HepG2 (cell line): ENCODE data around the gene CHRNG. TPM values are rescaled to one million over a fixed set of nuclear protein-coding genes. Genes with fewer than 3 reads are reported as not detected.

Source experiments
- ATAC-seq: fragments of 200-7000 bp; cut with Tn5 transposase; 3 replicates; pipeline ENCODE4 v1.9.1; 2020; ENCODE audit warnings: mild to moderate bottlenecking, moderate library complexity
- BruUV-seq: library from RNA; stranded (reverse); fragments of 400-500 nt; replicated peaks from 2 replicates; lab custom pipeline; 2021; lab: Mats Ljungman, UMichigan
- CTCF ChIA-PET: fragments of 300-600 bp; formaldehyde crosslinking; extraction: SDS; loops from one replicate; lab custom pipeline; 2021; ENCODE audit warnings: low total read pairs, inconsistent platforms, low intra/inter-chr PET ratio; lab: Yijun Ruan, JAX
- POLR2A ChIA-PET: fragments of 350-600 bp; sonication (Branson Sonifier 250); formaldehyde crosslinking; loops from one replicate; lab custom pipeline; 2020; ENCODE audit warnings: antibody characterized with exemption, inconsistent platforms; lab: Yijun Ruan, JAX
- DNase-seq: peaks from one replicate; pipeline ENCODE4 v3.0.0-alpha.2; 2015; ENCODE audit warnings: low spot score
- FAIRE-seq: peaks from 3 replicates; lab custom pipeline; 2011; peaks lifted over from hg19 to GRCh38; lab: Jason Lieb, UNC
- H2AFZ ChIP-seq: one replicate; pipeline ENCODE4 v1.6.1; 2011; ENCODE audit warnings: low read length, inconsistent platforms
- H3K27ac ChIP-seq: fragments of 300-600 bp; 3 replicates; pipeline ENCODE4 v1.8.0; 2011; ENCODE audit warnings: mixed run types, mild to moderate bottlenecking, mixed read lengths, low read length, inconsistent platforms; ENCODE audit not compliant: insufficient read depth; ENCODE audit errors: extremely low read length
- H3K27me3 ChIP-seq, 2 experiments: fragments of 200-600 bp in 1 of 2; 2 replicates in 1 of 2; 3 replicates in 1 of 2; pipeline versions ENCODE4 v1.6.0 to v1.8.0; 2011; ENCODE audit warnings: low read length in 2 of 2, mild to moderate bottlenecking in 2 of 2, moderate library complexity in 2 of 2, inconsistent platforms in 1 of 2; ENCODE audit not compliant: insufficient read depth in 2 of 2, control insufficient read depth in 1 of 2
- H3K36me3 ChIP-seq, 2 experiments: fragments of 200-600 bp in 1 of 2; replicated peaks in 1 of 2; 2 replicates in 1 of 2; 3 replicates in 1 of 2; pipeline versions ENCODE4 v1.5.1 to v1.8.0; 2011; ENCODE audit warnings: low read length in 2 of 2, inconsistent platforms in 1 of 2; ENCODE audit not compliant: insufficient read depth in 2 of 2, control insufficient read depth in 1 of 2
- H3K4me1 ChIP-seq: 2 replicates; pipeline ENCODE4 v1.5.1; 2012; ENCODE audit warnings: low read length, inconsistent platforms; ENCODE audit not compliant: insufficient read depth
- H3K4me2 ChIP-seq: 2 replicates; pipeline ENCODE4 v1.6.0; 2011; ENCODE audit warnings: low read depth, low read length, inconsistent platforms
- H3K4me3 ChIP-seq, 3 experiments: fragments of 200-600 bp in 1 of 3; sonication (generic), shearing (Covaris generic) in 1 of 3; replicated peaks in 1 of 3; 2 replicates each; pipeline ENCODE4 v1.5.1; 2011 to 2016; ENCODE audit warnings: low read length in 3 of 3, inconsistent platforms in 2 of 3, low read depth in 2 of 3, mild to moderate bottlenecking in 2 of 3, control low read depth in 1 of 3, mixed read lengths in 1 of 3; ENCODE audit not compliant: insufficient read depth in 1 of 3
- H3K79me2 ChIP-seq: one replicate; pipeline ENCODE4 v1.6.1; 2011; ENCODE audit warnings: low read length, inconsistent platforms; ENCODE audit not compliant: insufficient read depth
- H3K9ac ChIP-seq: 2 replicates; pipeline ENCODE4 v1.6.0; 2011; ENCODE audit warnings: mild to moderate bottlenecking, low read depth, low read length, inconsistent platforms; ENCODE audit not compliant: insufficient read depth
- H3K9me3 ChIP-seq: 2 replicates; pipeline ENCODE4 v1.5.1; 2012; ENCODE audit warnings: mild to moderate bottlenecking, low read length
- H4K20me1 ChIP-seq: 2 replicates; pipeline ENCODE4 v1.6.0; 2011; ENCODE audit warnings: inconsistent platforms, mild to moderate bottlenecking, low read length, moderate library complexity; ENCODE audit not compliant: insufficient read depth
- TCF12 ChIP-seq, 2 experiments: fragments of 450-650 bp in 1 of 2; sonication (generic) in 1 of 2; formaldehyde crosslinking in 1 of 2; IDR thresholded peaks; 2 replicates each; pipeline versions ENCODE4 v1.6.1 to v1.8.0; 2017 to 2022; ENCODE audit warnings: antibody characterized with exemption in 1 of 2, mild to moderate bottlenecking in 1 of 2, missing genetic modification reagents in 1 of 2, moderate library complexity in 1 of 2
- ZNF574 ChIP-seq: sonication (generic); formaldehyde crosslinking; IDR thresholded peaks from 2 replicates; pipeline ENCODE4 v1.4.0; 2020; ENCODE audit warnings: missing genetic modification reagents
- ZNF839 ChIP-seq: sonication (generic); formaldehyde crosslinking; IDR thresholded peaks from 2 replicates; pipeline ENCODE4 v1.4.0; 2020; ENCODE audit warnings: missing genetic modification reagents, mild to moderate bottlenecking, borderline replicate concordance
- ZNF850 ChIP-seq: sonication (generic); formaldehyde crosslinking; conservative IDR thresholded peaks from 2 replicates; pipeline ENCODE4 v1.9.0; 2021; ENCODE audit warnings: mild to moderate bottlenecking, missing genetic modification reagents
- WGBS: methylation state at CpG from one replicate; pipeline ENCODE4 v1.1.6; 2017; ENCODE audit warnings: low lambda C conversion rate; 5-methylcytosine and 5-hydroxymethylcytosine counted together
- in situ Hi-C: cut with HindIII; loops from 2 replicates; pipeline ENCODE4 v1.10.0; 2017; ENCODE audit warnings: low pct_unique_long_range_greater_than_20kb; ENCODE audit not compliant: extremely low pct_ligation_motif_present
- intact Hi-C: fragments of 100-400 bp; cut with micrococcal nuclease; formaldehyde crosslinking; loops from one replicate; pipeline ENCODE4 v1.10.0; 2022; ENCODE audit not compliant: unreplicated experiment
- polyA plus RNA-seq, 8 experiments: library from polyadenylated mRNA; depleted of rRNA in 3 of 8; stranded (reverse) in 7 of 8; unstranded in 1 of 8; fragments of >200 nt; fragmentation: Illumina TruSeq in 4 of 8; extraction: Trizol in 4 of 8; gene quantifications; 2 replicates each; pipeline versions ENCODE4 v1.2.1 to v1.2.3, GENCODE V29; 2011 to 2016; ENCODE audit warnings: low read depth in 4 of 8, missing spikeins in 1 of 8, mixed read lengths in 1 of 8; ENCODE audit not compliant: insufficient read depth in 1 of 8
- total RNA-seq, 5 experiments: library from RNA; depleted of rRNA; stranded (reverse); fragments of >200 nt; fragmentation: Illumina TruSeq; extraction: Trizol; gene quantifications; 2 replicates each; pipeline ENCODE4 v1.2.3, GENCODE V29; 2016; ENCODE audit warnings: low read depth in 1 of 5
- TF ChIP-seq, protein P1 (sequence below): sonication (generic); formaldehyde crosslinking; IDR thresholded peaks from 2 replicates; pipeline ENCODE4 v1.5.1; 2020; ENCODE audit warnings: missing genetic modification reagents, mild to moderate bottlenecking, borderline replicate concordance

CHRNG gene
- total and polyA plus RNA-seq, 2 of the 13 experiments (the other 11 are each of a cell fraction or from before 2014, with no cell fraction given): not detected

- no peak for TF ChIP-seq TCF12 (IDR thresholded peaks at IDR 0.05)
- TF ChIP-seq TCF12 (CRISPR knock-in tag; IDR thresholded peaks at IDR 0.05): no peak
Measured at GRCh38 chr2:232523682-232524597, 15.6 kb upstream of the CHRNG start (continued).

DNA sequence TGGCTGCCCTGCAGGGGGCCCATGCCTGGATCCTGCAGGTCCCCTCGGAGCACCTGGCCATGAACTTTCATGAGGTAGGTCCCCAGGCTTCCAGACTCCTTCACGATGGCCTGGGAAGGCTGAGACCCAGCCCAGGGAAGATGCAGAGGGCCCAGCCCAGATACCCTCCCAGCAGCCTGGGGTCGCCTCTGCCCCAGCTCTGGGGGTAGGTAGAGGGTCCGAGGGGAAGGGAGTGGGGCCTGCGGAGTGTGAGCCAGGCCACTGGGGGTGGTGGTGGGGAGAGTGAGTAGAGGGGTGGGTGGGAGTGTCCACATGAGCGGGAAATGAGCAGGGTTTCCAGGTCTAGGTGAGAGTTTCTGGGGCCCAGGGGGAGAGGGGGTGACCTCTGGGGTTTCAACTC, 14.7 kb upstream of the CHRNG start:
- no peak for FAIRE-seq
- BruUV-seq: no TSS peak
- Histone ChIP-seq H3K4me2 (no peak overlapping the region), H2AFZ (no peak overlapping the region), H3K9ac (no peak overlapping the region), H3K79me2 (no peaks in the 10 kb centered on the region), H3K9me3 (no peaks in the 10 kb centered on the region), H3K4me1 (peaks cover 37% of the 10 kb centered on the region), H4K20me1 (no peaks in the 10 kb centered on the region), H3K27me3 (peaks cover 33 to 86% of the 10 kb centered on the region in 2 experiments), H3K27ac (no peak overlapping the region), H3K36me3 (no peaks in the 10 kb centered on the region), H3K4me3 (peak overlapping the region in 1 of 3 experiments; percentile 73; a peak in 1 of 6 replicates)
- POLR2A ChIA-PET: no interaction called here
- 0 out of 2 replicates have a peak, but pooled peaks have one; percentile 10 for TF ChIP-seq ZNF839 (CRISPR knock-in tag)
- no peak for TF ChIP-seq ZNF850
- no peak for ATAC-seq
- CTCF ChIA-PET: no interaction called here
- in situ Hi-C loops: no loop called here
- no peak for DNase-seq
- WGBS: 79% methylated on average over 4 of the region's 6 CpGs
- intact Hi-C loops: loop anchor here (5.0 to 10.0 kb wide), 3 partner anchors 47 to 620 kb away; no protein-coding TSS in a partner anchor

- DNase-seq: no peak
- H3K79me2 ChIP-seq: no peaks in the 10 kb centered on the region
- H3K27me3 ChIP-seq: peaks cover 34 to 88% of the 10 kb centered on the region in 2 experiments
- BruUV-seq: no TSS peak
- FAIRE-seq: no peak
- H3K4me3 ChIP-seq: peak overlapping the region in 1 of 3 experiments; percentile 53; a peak in 1 of 6 replicates
- H3K9me3 ChIP-seq: no peaks in the 10 kb centered on the region
- peak overlapping the region; percentile 71; the same call in 1 of the 2 replicates for H3K4me2 ChIP-seq
- intact Hi-C loops: loop anchor here (10.0 kb wide), 1 partner anchor 620 kb away; no protein-coding TSS in a partner anchor
- H4K20me1 ChIP-seq: no peaks in the 10 kb centered on the region
- POLR2A ChIA-PET: interaction anchor here (1.6 kb wide), 1 partner anchor 25 kb away, joined by 3 read pairs; the partner anchor contains the start of genes EIF4E2 and TIGD1
- H3K9ac ChIP-seq: no peak overlapping the region
- no peaks in the 10 kb centered on the region for H3K36me3 ChIP-seq
- WGBS: 27% methylated on average over 3 of the region's 14 CpGs
- ATAC-seq: no peak
- no peak overlapping the region for H2AFZ ChIP-seq
- no peak overlapping the region for H3K27ac ChIP-seq
- H3K4me1 ChIP-seq: peaks cover 37% of the 10 kb centered on the region
- in situ Hi-C loops: no loop called here
- CTCF ChIA-PET: no interaction called here
- TF ChIP-seq ZNF574 (CRISPR knock-in tag): no peak
- TF ChIP-seq, protein P1, sequence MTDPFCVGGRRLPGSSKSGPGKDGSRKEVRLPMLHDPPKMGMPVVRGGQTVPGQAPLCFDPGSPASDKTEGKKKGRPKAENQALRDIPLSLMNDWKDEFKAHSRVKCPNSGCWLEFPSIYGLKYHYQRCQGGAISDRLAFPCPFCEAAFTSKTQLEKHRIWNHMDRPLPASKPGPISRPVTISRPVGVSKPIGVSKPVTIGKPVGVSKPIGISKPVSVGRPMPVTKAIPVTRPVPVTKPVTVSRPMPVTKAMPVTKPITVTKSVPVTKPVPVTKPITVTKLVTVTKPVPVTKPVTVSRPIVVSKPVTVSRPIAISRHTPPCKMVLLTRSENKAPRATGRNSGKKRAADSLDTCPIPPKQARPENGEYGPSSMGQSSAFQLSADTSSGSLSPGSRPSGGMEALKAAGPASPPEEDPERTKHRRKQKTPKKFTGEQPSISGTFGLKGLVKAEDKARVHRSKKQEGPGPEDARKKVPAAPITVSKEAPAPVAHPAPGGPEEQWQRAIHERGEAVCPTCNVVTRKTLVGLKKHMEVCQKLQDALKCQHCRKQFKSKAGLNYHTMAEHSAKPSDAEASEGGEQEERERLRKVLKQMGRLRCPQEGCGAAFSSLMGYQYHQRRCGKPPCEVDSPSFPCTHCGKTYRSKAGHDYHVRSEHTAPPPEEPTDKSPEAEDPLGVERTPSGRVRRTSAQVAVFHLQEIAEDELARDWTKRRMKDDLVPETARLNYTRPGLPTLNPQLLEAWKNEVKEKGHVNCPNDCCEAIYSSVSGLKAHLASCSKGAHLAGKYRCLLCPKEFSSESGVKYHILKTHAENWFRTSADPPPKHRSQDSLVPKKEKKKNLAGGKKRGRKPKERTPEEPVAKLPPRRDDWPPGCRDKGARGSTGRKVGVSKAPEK: no peak
Measured at GRCh38 chr2:232525199-232525598, 14.3 kb upstream of the CHRNG start.
